ENCODE results near the gene CIC.

Gene CIC

DNA sequence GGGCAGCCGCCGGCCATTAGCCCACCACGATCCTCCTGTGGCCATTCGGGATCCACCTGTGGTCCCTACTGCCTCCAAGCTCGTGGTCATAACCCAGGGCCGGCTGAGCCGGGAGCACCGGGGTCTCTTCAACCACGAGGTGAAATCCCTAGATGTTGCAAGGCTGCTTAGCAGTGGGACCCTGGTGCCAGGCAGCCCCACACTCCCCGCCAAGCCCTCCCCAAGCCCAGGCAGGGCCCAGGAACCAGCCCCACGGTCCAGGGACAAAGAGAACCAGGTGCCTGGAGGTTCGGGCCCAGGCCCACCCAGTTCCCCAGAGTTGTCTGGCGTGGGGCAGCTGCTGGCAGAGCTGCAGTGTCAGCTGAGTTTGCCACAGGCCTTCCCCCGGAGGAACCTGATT lies 40.6 kb downstream of the CIC start:
- FAIRE-seq (no peak), DNase-seq (ENCODE audit: low spot score) (no peak)

DNA sequence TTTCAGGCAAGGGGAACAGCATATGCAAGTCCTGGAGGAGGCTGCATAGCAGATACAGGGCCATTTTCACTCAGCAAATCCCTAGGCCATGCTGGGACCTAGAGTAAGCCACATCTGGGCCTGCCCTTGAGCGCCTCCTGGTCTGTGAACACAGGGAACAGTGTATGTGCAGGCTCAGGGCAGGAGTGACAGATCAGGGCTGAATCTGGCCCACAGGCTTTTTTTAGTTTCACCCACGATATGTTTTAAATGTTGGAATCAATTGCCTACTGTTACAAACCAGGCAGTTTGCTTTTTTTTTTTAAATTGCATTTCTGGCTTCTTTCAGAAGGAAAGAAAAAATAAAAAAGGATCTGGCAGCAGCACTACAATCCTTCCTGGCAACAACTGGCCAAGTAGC lies 42.6 kb downstream of the CIC start:
- FAIRE-seq (no peak), DNase-seq (ENCODE audit: low spot score) (no peak)

DNA sequence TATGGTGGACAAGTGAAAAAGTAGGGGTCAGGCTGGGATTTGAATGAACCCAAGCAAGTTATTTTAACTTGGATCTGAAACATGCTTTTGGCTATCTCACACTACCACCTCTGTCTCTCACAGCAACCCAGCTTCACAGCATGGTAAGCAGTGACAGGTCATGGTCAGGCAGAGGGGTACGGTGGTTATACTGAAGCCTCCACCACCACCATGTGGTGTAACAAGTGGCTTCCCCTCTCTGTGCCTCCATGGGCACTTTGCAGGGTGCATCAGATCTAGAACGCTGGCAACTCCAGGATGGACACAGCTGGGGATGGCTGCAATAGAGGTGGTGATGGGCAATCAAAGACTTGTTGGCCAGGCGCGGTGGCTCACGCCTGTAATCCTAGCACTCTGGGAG lies 43.3 kb downstream of the CIC start:
- FAIRE-seq (no peak), DNase-seq (ENCODE audit: low spot score) (no peak)

- FAIRE-seq = no peak
- DNase-seq (ENCODE audit: low spot score) = peak; percentile 86
These were observed 44.2 kb downstream of the CIC start, which contains the start of gene TMEM145 for GRCh38 chr19:42313096-42313839. Gene TMEM145 (plus strand): TSS chr19:42313309. CDS start chr19:42313377, 68 bp downstream.

- DNase-seq (ENCODE audit: low spot score) (no peak), FAIRE-seq (no peak)
These were observed 45.0 kb downstream of the CIC start for GRCh38 chr19:42313840-42314755.

GRCh38 chr19:42315024-42315423 lies 46.0 kb downstream of the CIC start:
- FAIRE-seq (no peak), DNase-seq (ENCODE audit: low spot score) (no peak)

DNA sequence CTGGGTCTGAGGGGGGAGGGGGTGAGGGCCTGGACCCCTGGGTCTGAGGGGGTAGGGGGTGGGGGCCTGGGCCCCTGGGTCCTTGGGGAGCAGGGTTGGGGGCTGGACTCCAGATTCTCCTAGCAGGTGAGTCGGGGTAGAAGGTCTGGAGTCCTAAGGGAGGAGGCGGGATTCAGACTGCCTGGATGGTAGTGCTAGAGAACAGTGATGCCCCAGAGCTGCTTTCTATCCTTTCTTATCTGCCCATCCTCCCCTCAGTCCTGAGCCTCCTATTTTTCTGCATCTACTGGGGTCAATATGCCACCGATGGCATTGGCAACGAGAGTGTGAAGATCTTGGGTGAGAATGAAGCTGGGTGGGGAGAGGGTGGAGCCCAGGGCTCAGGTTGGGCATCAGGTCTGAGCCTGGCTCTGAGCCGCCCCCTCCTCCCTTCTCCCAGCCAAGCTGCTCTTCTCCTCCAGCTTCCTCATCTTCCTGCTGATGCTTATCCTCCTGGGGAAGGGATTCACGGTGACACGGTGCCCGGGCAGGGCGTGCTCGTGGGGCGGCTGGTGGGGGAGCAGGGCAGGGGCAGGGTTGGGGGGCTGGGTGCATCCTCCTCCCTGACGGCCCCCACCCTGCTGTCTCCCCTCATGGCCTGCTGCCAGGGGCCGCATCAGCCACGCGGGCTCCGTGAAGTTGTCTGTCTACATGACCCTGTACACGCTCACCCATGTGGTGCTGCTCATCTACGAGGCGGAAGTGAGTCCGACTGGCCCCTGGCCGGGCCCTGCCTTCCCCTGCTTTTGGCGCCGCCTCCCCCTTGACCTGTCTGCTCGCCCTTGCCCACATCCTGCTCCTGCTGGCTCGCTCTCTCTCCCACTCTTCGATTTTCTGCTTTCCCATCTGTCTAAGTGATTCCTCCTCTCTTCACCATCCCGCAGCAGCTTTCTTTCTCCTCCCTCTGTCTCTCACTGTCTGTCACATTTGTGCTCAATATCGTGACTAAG lies 47.5 kb downstream of the CIC start:
- FAIRE-seq (peak; percentile 63), DNase-seq (ENCODE audit: low spot score) (peak; percentile 70)

GRCh38 chr19:42317535-42317934 lies 48.5 kb downstream of the CIC start:
- FAIRE-seq (no peak), DNase-seq (ENCODE audit: low spot score) (no peak)

GRCh38 chr19:42322305-42322704 lies 53.3 kb downstream of the CIC start:
- FAIRE-seq (no peak), DNase-seq (ENCODE audit: low spot score) (no peak)

- DNase-seq (ENCODE audit: low spot score) = no peak
- FAIRE-seq = no peak
These were observed 54.4 kb downstream of the CIC start for GRCh38 chr19:42323473-42323851.

- DNase-seq (ENCODE audit: low spot score) (no peak), FAIRE-seq (no peak)
These were observed 55.0 kb downstream of the CIC start for GRCh38 chr19:42323852-42324654.

DNA sequence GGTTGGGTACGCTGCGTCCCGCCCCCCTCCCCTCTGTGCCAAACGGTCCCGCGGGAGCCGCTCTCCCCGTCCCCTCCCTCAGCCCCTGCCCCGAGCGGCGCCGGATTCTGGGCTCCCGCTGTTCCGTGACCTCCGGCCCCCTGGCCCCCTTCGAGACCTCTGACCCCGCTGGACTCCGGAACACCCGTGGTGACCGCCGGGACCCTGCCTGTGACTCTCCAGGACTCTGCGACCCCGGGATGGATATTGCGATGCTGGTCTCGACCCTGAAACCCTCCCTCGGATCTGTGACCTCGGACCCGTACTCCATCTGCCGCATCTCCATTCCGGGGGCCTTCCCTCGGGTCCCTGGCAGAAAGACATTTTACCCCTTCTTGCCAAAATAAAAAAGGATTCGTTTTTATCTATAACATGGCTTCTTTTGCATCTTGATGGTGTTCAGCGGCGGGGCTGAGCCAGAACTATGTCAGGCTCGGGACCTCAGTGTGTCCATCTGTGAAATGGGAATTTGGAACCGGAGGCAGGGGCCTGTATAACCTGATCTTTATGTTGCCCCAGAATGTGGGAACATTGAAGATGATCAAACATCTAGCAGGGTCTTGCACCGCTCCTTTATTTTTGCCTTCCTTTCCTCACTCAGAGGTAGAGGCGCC lies 55.7 kb downstream of the CIC start:
- FAIRE-seq = no peak
- DNase-seq (ENCODE audit: low spot score) = no peak

GRCh38 chr19:42325308-42325895 lies 56.4 kb downstream of the CIC start, which contains the start of gene MEGF8:
Gene MEGF8 (plus strand): TSS chr19:42325635. CDS start chr19:42326244, 609 bp downstream.
- peak; percentile 98 for DNase-seq (ENCODE audit: low spot score)
- peak; percentile 79 for FAIRE-seq

GRCh38 chr19:42325896-42326771 lies 57.1 kb downstream of the CIC start:
- no peak for DNase-seq (ENCODE audit: low spot score)
- no peak for FAIRE-seq

- no peak for DNase-seq (ENCODE audit: low spot score)
- FAIRE-seq = no peak
These were observed 57.9 kb downstream of the CIC start for GRCh38 chr19:42326969-42327368.

DNA sequence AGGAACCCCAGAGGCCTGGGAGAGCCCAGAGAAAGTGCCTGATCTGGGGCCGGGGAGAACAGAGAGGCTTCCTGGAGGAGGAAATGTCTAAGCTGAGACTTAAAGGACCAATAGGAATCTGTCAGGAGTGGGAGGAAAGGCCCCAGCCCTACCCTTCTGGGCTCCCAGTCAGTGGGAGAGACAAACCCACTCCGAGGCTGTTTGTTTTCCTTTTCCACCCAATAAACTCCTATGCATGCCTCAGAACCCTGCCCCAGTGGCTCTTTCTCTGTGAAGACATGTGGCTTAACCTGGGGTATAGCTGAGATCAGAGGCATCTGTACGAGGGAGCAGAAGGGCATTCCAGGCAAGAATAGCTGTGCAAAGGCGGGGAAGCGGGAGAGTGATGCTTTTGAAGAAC lies 58.3 kb downstream of the CIC start:
- DNase-seq (ENCODE audit: low spot score) (no peak), FAIRE-seq (no peak)

- FAIRE-seq (no peak), DNase-seq (ENCODE audit: low spot score) (no peak)
These were observed 59.1 kb downstream of the CIC start for GRCh38 chr19:42328106-42328505.

GRCh38 chr19:42328854-42329253 lies 59.8 kb downstream of the CIC start:
- FAIRE-seq (no peak), DNase-seq (ENCODE audit: low spot score) (no peak)
